SK-N-SH treated with all-trans-retinoic acid at 6 μM for 48 hours (cell line): ENCODE data around the gene IDH3B.

Experiments
- ARNTL ChIP-seq: fragments of 450-650 bp; formaldehyde crosslinking; IDR thresholded peaks from 2 replicates; pipeline ENCODE4 v1.5.0; 2020; ENCODE audit warnings: low read depth, mild to moderate bottlenecking, moderate library complexity, borderline replicate concordance
- BACH2 ChIP-seq: fragments of 250-450 bp; sonication (Bioruptor Pico); IDR thresholded peaks from 2 replicates; pipeline ENCODE4 v1.9.0; 2021; ENCODE audit warnings: mild to moderate bottlenecking, borderline replicate concordance
- CSRNP3 ChIP-seq: fragments of 250-450 bp; sonication (Bioruptor Pico); IDR thresholded peaks from 2 replicates; pipeline ENCODE4 v1.5.1; 2021; ENCODE audit warnings: mild to moderate bottlenecking, moderate library complexity
- ISL1 ChIP-seq: fragments of 250-450 bp; sonication (Bioruptor Pico); IDR thresholded peaks from 2 replicates; pipeline ENCODE4 v2.1.2; 2022; ENCODE audit warnings: mild to moderate bottlenecking, moderate library complexity
- PATZ1 ChIP-seq: fragments of 250-450 bp; sonication (Bioruptor Pico); IDR thresholded peaks from 2 replicates; pipeline ENCODE4 v1.8.0; 2020; ENCODE audit warnings: mild to moderate bottlenecking, moderate library complexity, borderline replicate concordance
- POU6F1 ChIP-seq: fragments of 250-450 bp; sonication (Bioruptor Pico); IDR thresholded peaks from 2 replicates; pipeline ENCODE4 v1.8.0; 2021; ENCODE audit warnings: low read depth, mild to moderate bottlenecking, moderate library complexity, borderline replicate concordance
- PPARA ChIP-seq: fragments of 250-450 bp; sonication (Bioruptor Pico); IDR thresholded peaks from 2 replicates; pipeline ENCODE4 v1.5.0; 2020; ENCODE audit warnings: mild to moderate bottlenecking, borderline replicate concordance
- RARB ChIP-seq: fragments of 250-450 bp; sonication (Bioruptor Pico); IDR thresholded peaks from 2 replicates; pipeline ENCODE4 v1.8.0; 2021; ENCODE audit warnings: mild to moderate bottlenecking, moderate library complexity
- TOX ChIP-seq: fragments of 250-450 bp; sonication (Bioruptor Pico); IDR thresholded peaks from 2 replicates; pipeline ENCODE4 v1.8.0; 2021; ENCODE audit warnings: mild to moderate bottlenecking, moderate library complexity, borderline replicate concordance
- ZC3H10 ChIP-seq: fragments of 250-450 bp; sonication (Bioruptor Pico); IDR thresholded peaks from 2 replicates; pipeline ENCODE4 v1.5.1; 2021; ENCODE audit warnings: mild to moderate bottlenecking, moderate library complexity
- ZFP3 ChIP-seq: fragments of 250-450 bp; sonication (Bioruptor Pico); IDR thresholded peaks from 2 replicates; pipeline ENCODE4 v1.5.0; 2020; ENCODE audit warnings: mild to moderate bottlenecking, moderate library complexity
- ZNF70 ChIP-seq: fragments of 450-650 bp; formaldehyde crosslinking; IDR thresholded peaks from 2 replicates; pipeline ENCODE4 v1.5.0; 2020; ENCODE audit warnings: mild to moderate bottlenecking, moderate library complexity

GRCh38 chr20:2612073-2612472 lies 51.9 kb downstream of the IDH3B start:
- TF ChIP-seq BACH2 (no peak), POU6F1 (CRISPR knock-in tag) (no peak), PPARA (CRISPR knock-in tag) (no peak), CSRNP3 (CRISPR knock-in tag) (no peak), ZNF70 (CRISPR knock-in tag) (no peak), ZFP3 (CRISPR knock-in tag) (no peak), TOX (CRISPR knock-in tag) (no peak), ZC3H10 (CRISPR knock-in tag) (no peak), PATZ1 (CRISPR knock-in tag) (no peak), ARNTL (no peak), ISL1 (CRISPR knock-in tag) (no peak), RARB (CRISPR knock-in tag) (no peak)
